ENCODE measurements around the gene MAGOH. TPM values are rescaled to one million over a fixed set of nuclear protein-coding genes. Genes with fewer than 3 reads are reported as not detected.
"Not testable (repeated sequence)": the region's sequence is repeated elsewhere in the genome, so short reads cannot be mapped to it uniquely, and the experiment has no call there.

The MAGOH gene
- total RNA-seq, 1 experiment from 2014 or later, result 77.0 TPM

DNA sequence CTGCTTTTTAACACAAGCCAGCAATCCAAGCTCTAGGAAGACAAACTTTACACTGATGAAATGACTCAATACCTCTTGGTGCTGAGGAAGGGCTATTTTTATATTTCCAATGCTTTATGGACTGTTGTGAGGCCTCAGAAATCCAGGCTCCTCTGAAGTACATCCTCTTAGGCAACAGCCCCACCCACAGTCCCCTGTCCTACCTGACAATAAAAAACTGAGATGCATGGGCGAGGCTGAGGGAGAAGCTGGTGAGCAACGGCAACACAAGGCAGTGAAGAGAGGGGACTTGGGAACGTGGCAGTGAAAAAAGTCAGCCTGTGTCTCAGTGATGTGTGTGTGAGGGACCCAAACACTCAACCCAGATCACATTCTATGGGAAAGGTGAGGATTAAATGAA, 51.8 kb downstream of the MAGOH start:
- no peak for DNase-seq
- no TSS peak for BruUV-seq (replicated peaks)
- Histone ChIP-seq H3K4me1 (peaks cover 29% of the 10 kb centered on the region), H3K9me3 (no peaks in the 10 kb centered on the region), H3K27me3 (replicated peaks; ENCODE audit: control insufficient read depth, insufficient read depth, low read length) (no peaks in the 10 kb centered on the region), H3K4me3 (ENCODE audit: low read depth, low read length) (no peak overlapping the region), H3K36me3 (ENCODE audit: control insufficient read depth, insufficient read depth, low read length) (no peaks in the 10 kb centered on the region)
- Mint-ChIP-seq H3K9me3 (ENCODE audit: unreplicated experiment) (no peaks in the 10 kb centered on the region), H3K27ac (ENCODE audit: unreplicated experiment) (no peak overlapping the region), H3K4me1 (ENCODE audit: low read depth, unreplicated experiment) (peaks cover 7% of the 10 kb centered on the region), H3K4me3 (ENCODE audit: unreplicated experiment) (no peak overlapping the region), H3K36me3 (ENCODE audit: insufficient read depth, unreplicated experiment) (no peaks in the 10 kb centered on the region), H3K27me3 (ENCODE audit: insufficient read depth, unreplicated experiment) (no peaks in the 10 kb centered on the region)
- TF ChIP-seq CTCF (IDR thresholded peaks at IDR 0.05; ENCODE audit: insufficient read depth in 1 of 2, low read depth in 1 of 2, low read length in 1 of 2, severe bottlenecking in 1 of 2, unreplicated experiment in 1 of 2), result peak in 1 of 2 experiments; percentile 22
- ChIA-PET POLR2A (interaction anchor here (0.6 kb wide), 1 partner anchor 214 kb away, joined by 5 read pairs; no protein-coding TSS in a partner anchor), CTCF (interaction anchor here (0.6 to 0.8 kb wide), 2 partner anchors 10 to 259 kb away, joined by 3 to 6 read pairs; partner anchors contain the start of gene SCP2)
- intact Hi-C loops (cut with micrococcal nuclease; ENCODE audit: unreplicated experiment), result no loop called here

GRCh38 chr1:53185955-53186297, 52.4 kb downstream of the MAGOH start:
- H3K9me3 ChIP-seq; H3K4me3 Mint-ChIP-seq (ENCODE audit: unreplicated experiment); intact Hi-C loops (cut with micrococcal nuclease; ENCODE audit: unreplicated experiment); H3K27ac Mint-ChIP-seq (ENCODE audit: unreplicated experiment); H3K27me3 ChIP-seq (replicated peaks; ENCODE audit: control insufficient read depth, insufficient read depth, low read length); H3K36me3 Mint-ChIP-seq (ENCODE audit: insufficient read depth, unreplicated experiment); DNase-seq; H3K36me3 ChIP-seq (ENCODE audit: control insufficient read depth, insufficient read depth, low read length); H3K4me1 Mint-ChIP-seq (ENCODE audit: low read depth, unreplicated experiment); H3K4me3 ChIP-seq (ENCODE audit: low read depth, low read length); POLR2A ChIA-PET; H3K27me3 Mint-ChIP-seq (ENCODE audit: insufficient read depth, unreplicated experiment); BruUV-seq (replicated peaks); H3K9me3 Mint-ChIP-seq (ENCODE audit: unreplicated experiment): not testable (repeated sequence)
- CTCF ChIA-PET, result interaction anchor here (0.6 to 0.7 kb wide), 2 partner anchors 10 to 259 kb away, joined by 4 to 6 read pairs; partner anchors contain the start of gene SCP2
- peaks cover 29% of the 10 kb centered on the region for H3K4me1 ChIP-seq

GRCh38 chr1:53183095-53183990, 55.0 kb downstream of the MAGOH start:
- peaks cover 33% of the 10 kb centered on the region for H3K4me1 ChIP-seq
- H3K27me3 Mint-ChIP-seq (ENCODE audit: insufficient read depth, unreplicated experiment), result no peaks in the 10 kb centered on the region
- no peaks in the 10 kb centered on the region for H3K36me3 Mint-ChIP-seq (ENCODE audit: insufficient read depth, unreplicated experiment)
- ChIA-PET POLR2A (no interaction called here), CTCF (interaction anchor here (0.6 kb wide), 2 partner anchors 162 to 445 kb away, joined by 3 to 4 read pairs; no protein-coding TSS in a partner anchor)
- H3K4me3 ChIP-seq (ENCODE audit: low read depth, low read length), result no peak overlapping the region
- no peak overlapping the region for H3K4me3 Mint-ChIP-seq (ENCODE audit: unreplicated experiment)
- H3K9me3 ChIP-seq, result no peaks in the 10 kb centered on the region
- BruUV-seq (replicated peaks), result no TSS peak
- intact Hi-C loops (cut with micrococcal nuclease; ENCODE audit: unreplicated experiment), result loop anchor here (1.0 to 5.0 kb wide), 6 partner anchors 13 to 476 kb away; partner anchors contain the start of genes CPT2, SCP2 and ZYG11A
- H3K9me3 Mint-ChIP-seq (ENCODE audit: unreplicated experiment), result no peaks in the 10 kb centered on the region
- H3K4me1 Mint-ChIP-seq (ENCODE audit: low read depth, unreplicated experiment), result no peaks in the 10 kb centered on the region
- no peak for TF ChIP-seq CTCF (IDR thresholded peaks at IDR 0.05; ENCODE audit: insufficient read depth in 1 of 2, low read depth in 1 of 2, low read length in 1 of 2, severe bottlenecking in 1 of 2, unreplicated experiment in 1 of 2)
- peak; percentile 81 to 91 for DNase-seq
- no peak overlapping the region for H3K27ac Mint-ChIP-seq (ENCODE audit: unreplicated experiment)
- H3K36me3 ChIP-seq (ENCODE audit: control insufficient read depth, insufficient read depth, low read length), result no peaks in the 10 kb centered on the region
- H3K27me3 ChIP-seq (replicated peaks; ENCODE audit: control insufficient read depth, insufficient read depth, low read length), result no peaks in the 10 kb centered on the region
